AG04450 (cell line): ENCODE data around the gene COPS4. TPM values are rescaled to one million over a fixed set of nuclear protein-coding genes. Genes with fewer than 3 reads are reported as not detected.
"Not testable (repeated sequence)": the region's sequence is repeated elsewhere in the genome, so short reads cannot be mapped to it uniquely, and the experiment has no call there.

Source experiments
- CTCF ChIA-PET: fragments of 300-600, 350-600 bp; formaldehyde crosslinking; extraction: SDS; loops from one replicate; lab custom pipeline; 2022; ENCODE audit warnings: antibody characterized with exemption, inconsistent platforms; lab: Charles Lee
- POLR2A ChIA-PET: fragments of 350-600 bp; formaldehyde crosslinking; extraction: SDS; loops from one replicate; lab custom pipeline; 2021; ENCODE audit warnings: antibody characterized with exemption, inconsistent platforms; lab: Yijun Ruan, JAX
- DNase-seq: peaks from one replicate; pipeline ENCODE4 v3.0.0-alpha.2; 2011; ENCODE audit warnings: low read depth, low spot score
- H3K27ac ChIP-seq: one replicate; pipeline ENCODE4 v1.5.1; 2012; ENCODE audit warnings: low read depth, low read length, control low read depth
- H3K27me3 ChIP-seq: one replicate; pipeline ENCODE4 v1.6.0; 2012; ENCODE audit warnings: low read length; ENCODE audit not compliant: control insufficient read depth, insufficient read depth
- H3K4me3 ChIP-seq: 2 replicates; pipeline ENCODE4 v1.5.1; 2011; ENCODE audit warnings: mild to moderate bottlenecking, low read depth, low read length, control low read depth
- H3K9me3 ChIP-seq: 2 replicates; pipeline ENCODE4 v1.5.1; 2012; ENCODE audit warnings: low read length; ENCODE audit not compliant: control insufficient read depth, insufficient read depth
- CTCF ChIP-seq: IDR thresholded peaks from 2 replicates; pipeline ENCODE4 v1.5.1; 2011; ENCODE audit warnings: low read depth, low read length, control low read depth, inconsistent platforms
- polyA plus RNA-seq: library from polyadenylated mRNA; depleted of rRNA; stranded (reverse); fragments of >200 nt; gene quantifications from 2 replicates; pipeline ENCODE4 v1.2.3, GENCODE V29; 2011

Gene COPS4
- polyA plus RNA-seq, 1 experiment, result 78.4 TPM

GRCh38 chr4:83013420-83013867 is 21.5 kb upstream of the COPS4 start:
- no peak for DNase-seq
- ChIA-PET CTCF (interaction anchor here (0.6 to 1.0 kb wide), 6 partner anchors 18 to 86 kb away, joined by 3 to 9 read pairs (median 4); no protein-coding TSS in a partner anchor), POLR2A (interaction anchor here (0.9 to 3.9 kb wide), 3 partner anchors 22 to 584 kb away, joined by 6 to 33 read pairs (median 6); partner anchors contain the start of genes COPS4, HNRNPDL and THAP9)
- no peak overlapping the region for H3K27ac ChIP-seq
- peak overlapping the region; percentile 73 for H3K4me3 ChIP-seq
- no peak for TF ChIP-seq CTCF
- no peaks in the 10 kb centered on the region for H3K9me3 ChIP-seq
- H3K27me3 ChIP-seq, result no peaks in the 10 kb centered on the region

- H3K27me3 ChIP-seq, result no peaks in the 10 kb centered on the region
- no peak for DNase-seq
- CTCF ChIA-PET, result interaction anchor here (1.0 kb wide), 1 partner anchor 23 kb away, joined by 5 read pairs; no protein-coding TSS in a partner anchor
- H3K4me3 ChIP-seq, result no peak overlapping the region
- no peak overlapping the region for H3K27ac ChIP-seq
- no peaks in the 10 kb centered on the region for H3K9me3 ChIP-seq
- no peak for TF ChIP-seq CTCF
- POLR2A ChIA-PET, result interaction anchor here (3.9 kb wide), 1 partner anchor 21 kb away, joined by 33 read pairs; the partner anchor contains the start of gene COPS4
Observed at GRCh38 chr4:83013902-83014301, 21.1 kb upstream of the COPS4 start.

GRCh38 chr4:83019794-83020494 is 15.0 kb upstream of the COPS4 start:
- ChIA-PET POLR2A (interaction anchor here (0.6 to 0.8 kb wide), 2 partner anchors 15 to 95 kb away, joined by 3 read pairs; partner anchors contain the start of gene COPS4), CTCF (no interaction called here)
- Histone ChIP-seq H3K27me3 (no peaks in the 10 kb centered on the region), H3K4me3 (no peak overlapping the region), H3K9me3 (peaks cover 7% of the 10 kb centered on the region), H3K27ac (no peak overlapping the region)
- no peak for TF ChIP-seq CTCF
- no peak for DNase-seq

- no peaks in the 10 kb centered on the region for H3K27me3 ChIP-seq
- TF ChIP-seq CTCF, result no peak
- DNase-seq, result no peak
- no peak overlapping the region for H3K4me3 ChIP-seq
- peaks cover 17% of the 10 kb centered on the region for H3K9me3 ChIP-seq
- CTCF ChIA-PET, result interaction anchor here (1.4 kb wide), 1 partner anchor 17 kb away, joined by 4 read pairs; no protein-coding TSS in a partner anchor
- peak overlapping the region; percentile 21 for H3K27ac ChIP-seq
- POLR2A ChIA-PET, result no interaction called here
Observed at GRCh38 chr4:83022724-83023450, 12.1 kb upstream of the COPS4 start.

GRCh38 chr4:83023599-83023998 is 11.4 kb upstream of the COPS4 start:
- POLR2A ChIA-PET, result not testable (repeated sequence)

More at GRCh38 chr4:83023599-83023998, 11.4 kb upstream of the COPS4 start:
- H3K27ac ChIP-seq, CTCF ChIA-PET, DNase-seq, H3K27me3 ChIP-seq, H3K4me3 ChIP-seq: not testable (repeated sequence)
- peaks cover 17% of the 10 kb centered on the region for H3K9me3 ChIP-seq
